ENCODE results near the gene CCDC93. TPM values are rescaled to one million over a fixed set of nuclear protein-coding genes. Genes with fewer than 3 reads are reported as not detected.

The CCDC93 gene, protein sequence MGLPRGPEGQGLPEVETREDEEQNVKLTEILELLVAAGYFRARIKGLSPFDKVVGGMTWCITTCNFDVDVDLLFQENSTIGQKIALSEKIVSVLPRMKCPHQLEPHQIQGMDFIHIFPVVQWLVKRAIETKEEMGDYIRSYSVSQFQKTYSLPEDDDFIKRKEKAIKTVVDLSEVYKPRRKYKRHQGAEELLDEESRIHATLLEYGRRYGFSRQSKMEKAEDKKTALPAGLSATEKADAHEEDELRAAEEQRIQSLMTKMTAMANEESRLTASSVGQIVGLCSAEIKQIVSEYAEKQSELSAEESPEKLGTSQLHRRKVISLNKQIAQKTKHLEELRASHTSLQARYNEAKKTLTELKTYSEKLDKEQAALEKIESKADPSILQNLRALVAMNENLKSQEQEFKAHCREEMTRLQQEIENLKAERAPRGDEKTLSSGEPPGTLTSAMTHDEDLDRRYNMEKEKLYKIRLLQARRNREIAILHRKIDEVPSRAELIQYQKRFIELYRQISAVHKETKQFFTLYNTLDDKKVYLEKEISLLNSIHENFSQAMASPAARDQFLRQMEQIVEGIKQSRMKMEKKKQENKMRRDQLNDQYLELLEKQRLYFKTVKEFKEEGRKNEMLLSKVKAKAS
- 10.3 and 23.6 TPM in 2 replicates for polyA plus RNA-seq (2014; cell fraction: cytosol; rRNA removed)
- polyA plus RNA-seq (2014; cell fraction: nucleus; rRNA removed) = 63.1 and 93.1 TPM in 2 replicates

DNA sequence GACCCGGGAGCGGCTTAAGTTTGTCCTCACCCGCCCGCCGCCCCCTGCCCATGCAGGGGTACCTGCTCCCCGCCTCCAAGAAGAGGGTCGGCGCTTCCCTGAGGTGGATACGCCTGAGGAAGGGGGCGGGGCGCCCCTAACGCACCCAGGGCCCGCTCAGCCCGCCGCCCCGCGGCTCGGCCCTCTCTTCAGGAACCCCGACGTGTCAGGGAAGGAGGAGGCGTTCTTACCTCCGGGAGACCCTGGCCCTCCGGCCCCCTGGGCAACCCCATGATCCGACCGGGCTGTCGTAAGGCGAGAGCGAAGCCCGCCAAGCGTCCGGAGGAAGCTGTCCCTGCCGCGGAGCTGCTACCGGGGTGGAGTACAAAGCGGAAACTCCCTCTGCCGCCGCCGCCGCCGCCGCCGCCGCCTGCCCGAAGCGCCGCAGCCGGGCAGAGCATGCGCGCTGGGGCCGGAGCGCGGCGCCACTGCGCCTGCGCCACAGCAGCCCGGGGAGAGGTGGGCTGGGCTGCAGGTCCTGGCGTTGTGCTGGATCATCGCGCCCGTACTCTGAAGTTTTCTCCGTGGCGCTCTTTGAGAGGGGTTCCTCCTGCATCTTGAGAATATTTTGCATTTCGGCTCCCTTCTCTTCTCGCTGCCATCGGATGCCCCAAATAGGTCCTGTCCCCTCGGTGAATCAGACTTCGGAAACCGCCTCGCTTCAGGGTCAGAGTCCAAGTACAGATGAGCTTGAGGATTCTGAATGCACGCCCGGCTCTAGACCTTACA lies at the start of gene CCDC93:
Gene CCDC93, minus strand, starts transcription at position 347 of the 768 bp plus-strand sequence. Its CDS starts 75 bp downstream, at position 272.
- peak; percentile 74 for DNase-seq (ENCODE audit: low spot score)

GRCh38 chr2:118062669-118063068 lies 48.8 kb upstream of the CCDC93 start:
- DNase-seq (ENCODE audit: low spot score) = no peak

- DNase-seq (ENCODE audit: low spot score) = no peak
These were observed 48.2 kb upstream of the CCDC93 start for GRCh38 chr2:118062048-118062447.

- DNase-seq (ENCODE audit: low spot score) = peak; percentile 3
These were observed 47.5 kb upstream of the CCDC93 start for GRCh38 chr2:118061135-118061955.

- DNase-seq (ENCODE audit: low spot score) = no peak
These were observed 46.1 kb upstream of the CCDC93 start for GRCh38 chr2:118059919-118060478.

DNA sequence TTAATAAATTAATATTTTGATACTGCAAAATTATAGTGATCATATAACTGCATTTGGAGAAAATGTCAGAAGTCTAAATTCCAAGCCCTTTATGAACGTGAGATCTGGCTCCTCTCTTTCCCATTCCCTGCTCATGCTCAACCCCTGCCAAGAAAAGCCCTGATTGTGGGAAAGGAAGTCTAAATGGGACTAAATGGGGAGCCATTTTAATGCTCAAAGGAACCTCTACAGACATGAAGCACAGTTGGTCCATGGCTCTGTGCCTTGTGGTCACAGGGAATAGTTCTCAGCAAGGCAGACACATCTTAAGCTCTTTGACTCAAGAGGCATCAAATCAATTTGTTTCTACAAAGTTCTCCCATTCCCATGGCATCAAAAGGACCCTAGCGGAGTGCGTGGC lies 45.1 kb upstream of the CCDC93 start:
- DNase-seq (ENCODE audit: low spot score) = no peak

DNA sequence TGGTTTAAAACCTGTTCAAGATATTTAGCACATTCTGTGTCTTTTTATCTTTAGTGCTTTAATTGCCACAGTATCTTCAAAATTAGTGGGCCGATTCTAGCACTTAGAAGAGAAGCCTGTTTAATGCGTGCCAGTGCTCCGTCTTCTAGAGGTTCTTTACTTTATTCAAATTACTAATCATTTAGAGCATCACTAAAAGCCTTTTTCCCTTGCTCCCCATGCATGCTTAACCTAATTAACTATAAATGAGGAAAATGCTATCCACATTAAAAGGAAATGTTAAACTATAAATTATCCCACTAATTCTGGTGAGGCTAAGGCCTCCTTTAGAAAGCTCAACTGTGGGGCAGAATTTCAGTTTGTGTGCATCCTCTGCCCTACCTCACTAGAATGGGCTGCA lies 42.9 kb upstream of the CCDC93 start:
- DNase-seq (ENCODE audit: low spot score) = no peak

DNA sequence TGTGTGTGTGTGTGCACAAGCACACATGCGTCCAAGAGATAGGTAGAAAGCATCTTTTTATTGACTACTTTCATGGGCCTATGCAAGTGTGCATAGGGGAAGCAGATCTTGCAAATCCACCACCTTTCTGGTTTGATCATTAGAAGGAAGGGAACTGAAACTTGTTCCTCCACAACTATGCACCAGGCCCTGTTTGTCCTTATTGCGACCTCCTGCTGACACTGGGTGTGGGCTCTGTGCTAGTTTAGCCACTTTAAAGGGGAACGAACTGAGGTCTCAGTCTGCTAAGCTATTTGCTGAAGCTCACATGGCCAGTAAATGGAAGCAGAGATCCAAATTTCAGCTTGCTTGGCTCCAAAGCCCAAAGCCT lies 42.3 kb upstream of the CCDC93 start:
- DNase-seq (ENCODE audit: low spot score) = no peak

DNA sequence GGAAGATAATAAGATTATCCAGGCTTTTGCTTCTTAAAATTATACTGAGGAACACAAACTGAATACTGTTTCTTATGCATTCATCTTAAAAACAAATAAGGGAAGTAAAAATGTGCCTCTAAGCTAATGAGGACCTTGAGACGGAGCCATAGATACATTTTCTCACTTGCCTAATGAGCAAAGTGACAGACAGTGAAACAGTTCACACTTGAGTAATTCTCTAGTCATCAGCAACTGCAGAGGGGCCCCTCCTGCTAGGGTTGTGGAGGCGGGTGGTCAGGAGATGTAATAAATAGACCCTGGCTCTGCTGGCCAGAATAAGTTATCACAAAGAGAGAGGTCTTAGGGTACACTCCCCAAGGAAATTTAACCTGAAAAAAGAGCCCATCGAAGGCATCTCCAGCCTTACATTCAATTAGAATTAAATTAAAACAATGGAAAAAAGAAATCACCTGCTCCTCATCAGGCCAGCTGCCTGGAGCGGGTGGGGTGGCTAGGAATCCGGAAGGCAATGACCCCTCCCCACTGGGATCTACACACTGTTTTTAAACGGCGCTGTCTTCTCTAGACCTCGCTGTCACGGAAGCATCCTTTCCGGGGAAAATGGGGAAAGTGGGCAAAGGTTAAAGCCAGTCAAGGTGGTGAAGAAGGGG lies 41.8 kb upstream of the CCDC93 start:
- DNase-seq (ENCODE audit: low spot score) = no peak

DNA sequence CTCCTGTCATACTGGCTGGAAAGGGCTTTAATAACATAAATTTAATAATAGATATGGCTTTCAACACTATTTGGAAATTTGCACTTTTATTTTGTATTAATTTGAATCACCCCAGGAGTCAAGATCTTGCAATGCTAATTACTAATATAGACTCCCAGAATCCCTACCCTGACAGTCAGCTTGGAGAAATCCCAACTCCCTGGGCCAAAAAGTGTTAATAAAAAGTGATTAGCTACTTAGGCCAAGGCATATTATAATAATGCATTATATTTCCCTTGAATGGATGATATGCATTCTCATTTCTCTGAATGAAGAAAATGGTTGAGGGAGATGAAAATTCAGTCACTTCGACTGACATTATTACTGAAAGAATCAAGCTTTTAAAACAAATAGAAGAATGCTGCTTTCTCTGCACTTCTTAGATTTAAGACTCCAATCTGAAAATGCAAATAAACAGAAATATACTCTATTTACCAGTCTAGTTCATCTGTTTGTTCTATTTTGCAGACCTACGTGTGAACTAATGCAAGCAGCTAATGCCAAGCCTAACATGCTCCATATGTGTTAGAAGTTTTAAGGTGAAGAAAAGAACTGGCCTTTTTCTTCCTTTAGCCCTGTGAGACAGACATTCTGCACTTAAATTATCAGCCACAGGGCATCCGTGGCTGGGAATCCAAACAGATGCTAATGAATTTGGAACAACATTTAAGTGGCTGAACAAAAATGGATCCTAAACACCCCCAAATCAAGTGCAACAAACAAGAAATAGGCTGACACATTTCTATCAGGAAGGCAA lies 40.5 kb upstream of the CCDC93 start:
- DNase-seq (ENCODE audit: low spot score) = no peak

DNA sequence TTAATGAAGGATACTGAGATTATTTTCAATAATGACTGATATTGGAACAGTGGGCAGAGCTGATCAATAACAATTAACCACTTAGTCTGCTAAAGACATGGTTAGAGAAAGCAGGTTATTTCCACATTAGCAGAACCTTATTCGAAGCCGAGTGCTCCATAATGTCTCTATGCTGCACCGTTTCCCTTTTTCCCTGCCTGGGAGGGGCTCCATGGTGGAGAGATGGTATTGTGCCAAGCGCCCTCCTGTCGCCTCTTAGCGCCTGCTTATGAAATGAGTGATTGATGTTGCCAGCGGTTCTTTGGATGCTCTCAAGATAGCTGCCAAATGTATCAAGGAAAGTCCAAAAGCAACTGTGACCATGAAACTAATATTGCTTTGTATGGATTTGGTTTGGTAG lies 39.8 kb upstream of the CCDC93 start:
- DNase-seq (ENCODE audit: low spot score) = no peak

DNA sequence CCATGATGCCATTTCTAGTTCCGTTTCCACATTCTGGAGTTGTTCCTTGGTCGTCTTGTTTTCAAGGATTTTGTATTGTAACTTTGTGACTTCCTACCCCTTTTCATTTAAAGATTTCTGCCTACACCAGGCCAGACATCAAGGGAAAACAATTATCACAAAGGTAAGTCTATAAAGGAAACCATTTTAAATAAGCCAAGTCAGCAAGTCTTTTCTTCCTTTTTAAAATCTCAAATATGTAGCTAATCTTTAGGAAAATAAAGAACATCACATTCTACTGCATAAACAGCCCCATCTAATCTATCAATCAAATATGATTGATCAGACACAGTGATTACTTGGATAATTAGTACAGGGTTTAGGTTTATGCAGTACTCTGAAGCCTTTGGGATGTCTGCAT lies 38.6 kb upstream of the CCDC93 start:
- DNase-seq (ENCODE audit: low spot score) = no peak

DNA sequence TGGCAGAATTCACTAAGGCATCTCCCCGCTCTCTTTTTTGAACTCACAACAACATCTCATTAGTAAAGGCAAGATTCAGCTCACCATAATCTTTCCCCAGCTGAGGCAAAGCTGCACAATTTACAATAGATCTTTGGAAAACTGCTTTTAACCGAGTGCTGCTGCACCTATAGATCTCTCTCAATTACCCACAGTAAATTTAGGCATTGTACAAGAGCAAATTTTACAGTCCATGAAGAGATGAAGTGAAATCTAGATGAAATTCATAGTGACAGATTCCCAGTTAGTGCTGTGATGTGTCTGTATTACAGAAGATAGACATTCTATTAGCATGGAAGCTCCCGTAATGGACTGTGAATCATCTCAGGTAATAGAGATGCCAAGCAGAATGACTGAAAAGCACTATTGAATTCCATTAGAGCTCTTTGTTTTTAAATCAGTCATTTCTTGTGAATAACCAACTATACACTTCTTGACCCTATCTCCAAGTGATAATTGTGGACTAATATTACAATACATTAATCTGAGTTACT lies 38.0 kb upstream of the CCDC93 start:
- DNase-seq (ENCODE audit: low spot score) = no peak

DNA sequence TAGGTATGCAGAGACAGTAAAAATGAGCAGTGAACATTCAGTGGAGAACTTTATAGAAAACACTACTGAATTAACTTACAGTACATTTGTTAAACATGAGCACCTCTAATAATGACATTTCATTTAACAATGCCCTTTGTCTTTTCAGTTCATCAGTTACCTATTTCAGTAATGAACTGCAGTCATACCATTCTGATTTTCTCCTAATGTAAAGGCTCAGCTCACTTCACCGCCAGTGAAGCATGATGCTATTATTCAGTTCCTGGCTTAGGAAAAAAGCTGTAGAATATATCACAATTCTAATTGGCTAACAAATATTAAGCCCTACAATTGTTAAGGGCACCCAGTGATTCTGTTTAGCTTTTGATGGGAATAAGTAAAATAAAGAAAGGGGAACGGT lies 37.1 kb upstream of the CCDC93 start:
- DNase-seq (ENCODE audit: low spot score) = no peak

DNA sequence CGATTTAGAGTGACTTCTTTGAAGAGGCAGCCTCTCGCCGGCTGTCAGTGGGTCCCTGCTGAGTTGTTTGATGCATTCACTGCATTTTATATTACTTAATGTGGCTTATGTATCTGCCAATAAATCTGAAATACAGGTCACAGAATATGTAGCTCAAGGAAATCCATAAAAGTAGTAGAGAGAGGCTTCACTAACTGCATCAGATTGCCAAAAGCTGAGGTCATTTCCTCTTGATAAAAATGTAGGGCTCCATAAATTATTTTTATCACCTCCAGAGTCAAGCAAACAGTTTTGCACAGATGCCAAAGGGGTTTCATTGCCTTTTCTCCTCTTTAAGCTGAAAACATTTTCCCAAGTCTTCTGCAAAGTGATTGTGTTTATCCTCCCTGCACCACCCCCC lies 36.5 kb upstream of the CCDC93 start:
- no peak for DNase-seq (ENCODE audit: low spot score)

- no peak for DNase-seq (ENCODE audit: low spot score)
These were observed 35.9 kb upstream of the CCDC93 start for GRCh38 chr2:118049816-118050140.

DNA sequence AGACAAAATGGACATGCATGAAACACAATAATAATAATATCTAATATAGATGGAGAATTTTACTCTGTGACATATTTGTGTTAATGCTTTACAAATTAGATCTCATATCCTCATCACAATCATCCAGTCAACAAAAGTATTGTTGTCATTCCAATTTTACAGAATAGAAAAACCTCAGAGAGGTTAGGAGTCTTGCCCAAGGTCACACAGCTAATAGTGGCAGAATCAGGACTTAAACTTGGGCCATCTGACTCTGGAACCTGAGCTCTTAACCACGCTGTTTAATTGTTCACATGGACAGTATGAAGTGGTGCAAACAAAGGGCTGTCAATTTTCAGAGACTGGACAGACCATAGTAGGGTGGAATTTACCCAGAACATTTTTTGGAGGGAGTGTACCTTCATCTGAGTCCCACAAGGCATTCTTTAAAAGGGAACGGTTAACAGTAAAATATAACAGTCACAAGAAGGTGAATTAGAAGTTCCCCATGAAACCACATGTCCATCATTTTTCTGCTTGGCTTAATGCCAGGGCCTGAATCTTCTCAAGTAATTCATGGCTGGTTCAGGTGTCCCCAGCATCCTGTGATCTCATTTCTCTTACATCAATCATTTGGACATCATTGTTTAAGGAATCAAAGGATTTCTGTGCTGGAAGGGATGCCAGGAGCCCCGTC lies 35.4 kb upstream of the CCDC93 start:
- DNase-seq (ENCODE audit: low spot score) = no peak

- DNase-seq (ENCODE audit: low spot score) = no peak
These were observed 34.5 kb upstream of the CCDC93 start for GRCh38 chr2:118048401-118048800.

DNA sequence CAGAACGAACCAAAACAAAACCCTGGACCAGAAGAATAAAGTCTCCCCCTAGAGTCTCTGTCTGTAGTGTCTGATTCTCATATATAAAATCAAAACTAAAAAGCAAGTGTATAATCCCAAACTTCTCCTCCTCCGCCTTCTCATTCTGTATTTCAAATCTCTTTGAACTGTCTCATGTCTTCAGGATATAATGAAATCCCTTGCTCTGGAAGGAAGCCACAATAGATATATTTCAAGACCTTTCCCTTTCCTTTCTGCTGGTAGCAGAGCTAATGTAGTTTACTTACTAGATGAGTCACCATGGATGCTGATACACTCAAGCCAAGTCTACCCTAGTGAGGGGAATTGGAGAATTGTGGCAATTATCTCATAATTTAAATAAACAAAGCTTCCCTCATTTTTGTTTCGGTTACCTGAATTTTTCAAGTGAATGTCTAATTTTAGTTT lies 33.5 kb upstream of the CCDC93 start:
- DNase-seq (ENCODE audit: low spot score) = no peak
